Activated effector memory CD4-positive, alpha-beta T cell treated with Interleukin-2 at 50 U/mL for 16 hours (primary cell): ENCODE measurements around the gene GK.
"Not testable (repeated sequence)": the region's sequence is repeated elsewhere in the genome, so short reads cannot be mapped to it uniquely, and the experiment has no call there.

Experiments
- DNase-seq: peaks from one replicate; pipeline ENCODE4 v3.0.0-alpha.2; 2020

The GK gene

GRCh38 chrX:30653415-30654131 lies at the start of gene GK:
GK (plus strand) TSS chrX:30653423; CDS start chrX:30653538, 115 bp downstream.
- peak; percentile 5 for DNase-seq

DNA sequence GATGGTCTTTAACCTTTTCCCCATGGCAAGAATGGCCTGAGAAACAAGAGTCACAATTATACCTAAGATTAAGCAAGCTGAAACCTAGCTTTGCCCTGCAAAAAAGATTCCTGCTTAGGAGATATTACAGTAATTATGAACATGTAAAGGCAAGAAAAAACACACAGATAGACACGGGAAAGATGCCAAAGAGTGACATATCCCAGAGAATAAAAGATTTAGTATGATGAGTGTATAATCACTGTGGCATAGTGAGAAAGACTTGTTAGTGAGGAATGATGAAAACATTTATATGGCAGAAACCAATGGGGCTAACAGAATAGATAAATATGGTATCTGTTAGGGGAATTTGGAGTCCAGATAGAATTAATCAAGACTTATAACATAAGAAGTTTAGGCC lies 46.1 kb upstream of the GK start:
- no peak for DNase-seq

- no peak for DNase-seq
Measured at GRCh38 chrX:30610026-30610425, 43.2 kb upstream of the GK start.

- no peak for DNase-seq
Measured at GRCh38 chrX:30612250-30612655, 41.0 kb upstream of the GK start.

DNA sequence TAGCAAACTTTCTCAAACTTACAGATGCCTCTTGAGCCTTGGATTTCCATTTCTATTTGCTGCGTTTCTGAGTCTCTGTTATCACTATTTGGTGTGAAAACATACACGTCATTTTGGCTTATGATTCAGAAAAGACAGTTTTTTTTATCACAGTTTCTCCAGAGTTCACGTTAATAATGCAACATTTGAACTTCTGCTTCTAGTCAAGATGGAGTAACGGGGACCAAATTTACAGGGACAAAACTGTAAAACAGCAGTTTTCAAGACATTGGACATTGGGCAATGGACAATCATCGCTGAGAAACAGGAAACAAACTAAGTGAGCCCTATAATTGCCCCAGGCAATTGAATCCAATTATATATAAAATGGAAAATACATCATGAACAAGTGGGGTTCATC lies 39.5 kb upstream of the GK start:
- DNase-seq = no peak

DNA sequence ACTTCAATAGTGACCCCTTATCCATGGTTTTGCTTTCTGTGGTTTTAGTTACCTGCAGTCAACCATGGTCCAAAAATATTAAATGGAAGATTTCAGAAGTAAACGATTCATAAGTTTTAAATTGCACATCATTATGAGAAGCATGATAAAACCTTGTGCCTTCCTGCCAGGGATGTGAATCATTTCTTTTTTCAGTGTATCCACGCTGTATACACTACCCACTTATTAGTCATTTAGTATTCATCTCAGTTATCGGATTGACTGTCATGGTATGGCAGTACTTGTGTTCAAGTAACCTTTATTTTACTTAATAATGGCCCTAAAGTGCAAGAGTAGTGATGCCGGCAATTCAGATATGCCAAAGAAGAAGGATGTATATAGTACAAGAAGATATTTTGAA lies 38.0 kb upstream of the GK start:
- no peak for DNase-seq

DNA sequence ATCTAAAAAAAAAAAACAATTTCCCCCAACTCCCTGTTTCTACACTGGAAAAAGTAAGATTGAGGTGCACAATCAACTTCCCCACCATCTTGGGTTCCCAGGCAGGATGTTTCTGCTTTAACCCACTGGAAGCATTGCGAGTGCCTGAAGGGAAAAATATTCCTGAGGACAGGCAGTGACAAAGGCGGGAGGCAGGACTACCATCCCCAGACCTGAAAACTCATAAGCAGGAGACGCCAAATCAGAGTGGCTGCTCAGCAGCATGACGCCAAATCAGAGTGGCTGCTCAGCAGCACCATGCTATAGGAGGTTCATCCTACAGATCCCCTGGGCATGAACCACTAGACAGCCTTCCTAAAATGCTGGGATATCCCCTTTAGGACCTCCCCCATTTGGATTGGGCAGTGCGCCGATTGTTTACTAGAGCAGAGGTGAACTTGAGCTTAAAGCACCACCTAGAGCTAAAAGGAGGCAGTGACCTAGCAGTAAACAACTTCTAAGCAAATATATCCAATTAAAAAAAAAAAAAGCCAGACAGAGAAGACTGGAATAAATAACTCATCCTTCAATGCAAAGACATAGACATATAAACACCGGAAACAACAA lies 35.0 kb upstream of the GK start:
- no peak for DNase-seq

DNA sequence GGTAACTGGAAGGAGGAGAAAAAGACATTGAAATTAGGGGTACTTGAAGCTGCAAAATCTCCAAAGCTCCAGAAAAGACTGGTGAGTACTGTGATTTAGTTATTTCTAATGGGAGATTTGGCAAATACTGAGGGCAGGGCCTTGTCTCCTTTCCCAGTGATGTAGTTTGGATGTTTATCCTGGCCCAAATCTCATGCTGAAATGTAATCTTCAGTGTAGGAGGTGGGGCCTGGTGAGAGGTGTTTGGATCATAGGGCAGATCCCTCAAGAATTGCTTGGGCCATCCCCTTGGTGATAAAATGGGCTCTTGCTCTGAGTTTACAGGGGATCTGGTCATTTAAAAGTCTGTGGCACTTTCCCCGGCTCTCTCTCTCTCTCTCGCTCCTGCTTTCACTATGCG lies 33.1 kb upstream of the GK start:
- no peak for DNase-seq

DNA sequence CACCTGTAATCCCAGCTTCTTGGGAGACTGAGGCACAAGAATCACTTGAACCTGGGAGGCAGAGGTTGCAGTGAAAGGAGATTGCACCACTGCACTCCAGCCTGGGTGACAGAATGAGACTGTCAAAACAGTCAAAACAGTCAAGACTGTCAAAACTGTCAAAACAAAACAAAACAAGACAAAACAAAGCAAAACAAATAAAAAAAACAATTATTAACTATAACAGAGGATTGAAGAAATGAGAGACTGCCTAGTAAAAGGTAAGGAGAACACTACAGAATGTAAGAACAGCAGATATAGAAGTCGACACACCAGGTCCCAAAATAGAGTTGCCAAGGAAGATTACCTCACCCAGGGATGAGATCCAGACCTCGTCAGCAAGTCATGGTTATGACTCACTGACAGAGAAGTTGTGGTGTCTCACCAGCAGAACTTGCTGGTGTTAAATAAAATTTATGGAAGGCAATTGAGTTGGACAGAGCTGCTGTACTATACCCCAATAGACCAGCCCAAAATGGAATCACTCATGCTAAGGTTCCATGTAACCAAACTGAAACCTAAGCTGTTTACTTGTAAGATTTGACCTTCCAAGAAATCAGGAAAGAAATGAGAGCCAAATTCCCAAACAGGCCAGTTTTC lies 32.1 kb upstream of the GK start:
- no peak for DNase-seq

DNA sequence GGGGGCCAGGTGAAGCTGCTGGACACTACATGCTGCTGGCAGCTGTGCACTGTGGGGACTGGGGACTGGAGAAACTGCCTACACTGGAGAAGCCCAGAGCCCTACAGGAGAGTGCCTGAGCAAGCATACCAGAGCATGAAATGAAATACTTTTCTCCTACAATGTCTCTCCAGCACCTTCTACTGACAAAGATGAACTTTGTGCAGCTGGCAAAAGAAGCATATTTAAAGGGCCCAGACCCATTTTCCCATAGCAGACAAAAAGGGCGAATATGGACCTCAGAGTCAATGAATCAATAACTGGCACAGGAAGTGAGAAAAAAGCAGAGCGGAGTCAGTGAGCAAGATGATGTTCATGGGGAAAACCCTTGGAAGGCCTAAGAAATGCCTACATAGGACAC lies 30.9 kb upstream of the GK start:
- no peak for DNase-seq

- DNase-seq = no peak
Measured at GRCh38 chrX:30626402-30626801, 26.8 kb upstream of the GK start.

- no peak for DNase-seq
Measured at GRCh38 chrX:30627818-30628652, 25.2 kb upstream of the GK start.

DNA sequence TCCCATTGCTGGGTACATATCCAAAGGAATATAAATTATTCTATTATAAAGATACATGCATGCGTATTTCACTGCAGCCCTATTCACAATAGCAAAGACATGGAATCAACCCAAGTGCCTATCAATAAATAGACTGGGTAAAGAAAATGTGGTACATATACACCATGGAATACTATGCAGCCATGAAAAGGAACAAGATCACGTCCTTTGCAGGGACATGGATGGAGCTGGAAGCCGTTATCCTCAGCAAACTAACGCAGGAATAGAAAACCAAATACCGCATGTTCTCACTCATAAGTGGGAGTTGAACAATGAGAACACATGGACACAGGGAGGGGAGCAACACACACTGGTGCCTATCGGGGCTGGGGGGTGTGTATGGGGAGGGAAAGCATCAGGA lies 19.2 kb upstream of the GK start:
- DNase-seq = not testable (repeated sequence)

DNA sequence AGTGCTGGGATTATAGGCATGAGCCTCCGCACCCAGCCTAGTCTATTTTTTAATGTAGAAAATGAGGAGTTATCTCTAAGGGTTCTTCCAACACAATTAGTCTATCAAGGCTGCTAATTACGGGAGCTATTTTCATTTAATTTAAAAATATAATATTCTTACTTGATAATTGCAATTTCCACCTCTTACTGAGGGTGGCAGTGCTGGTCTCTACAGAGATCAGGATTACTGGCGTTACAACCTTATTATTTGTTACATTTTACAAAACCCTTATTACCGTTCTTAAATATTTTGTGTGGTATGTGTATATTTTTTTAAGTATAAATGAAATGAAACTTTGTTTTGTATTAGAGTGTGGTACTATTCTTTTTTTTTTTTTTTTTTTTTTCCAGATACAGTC lies 17.6 kb upstream of the GK start:
- no peak for DNase-seq

- no peak for DNase-seq
Measured at GRCh38 chrX:30637874-30638815, 15.1 kb upstream of the GK start.

DNA sequence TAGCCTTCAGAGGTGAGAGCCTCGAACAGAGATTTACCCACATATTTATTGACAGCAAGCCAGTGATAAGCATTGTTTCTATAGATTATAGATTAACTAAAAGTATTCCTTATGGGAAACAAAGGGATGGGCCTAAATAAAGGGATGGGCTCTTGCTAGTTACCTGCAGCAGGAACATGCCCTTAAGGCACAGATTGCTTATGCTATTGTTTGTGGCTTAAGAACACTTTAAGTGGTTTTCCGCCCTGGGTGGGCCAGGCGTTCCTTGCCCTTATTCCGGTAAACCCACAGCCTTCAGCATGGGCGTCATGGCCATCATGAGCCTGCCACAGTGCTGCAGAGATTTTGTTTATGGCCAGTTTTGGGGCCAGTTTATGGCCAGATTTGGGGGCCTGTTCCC lies 13.5 kb upstream of the GK start:
- DNase-seq = not testable (repeated sequence)

DNA sequence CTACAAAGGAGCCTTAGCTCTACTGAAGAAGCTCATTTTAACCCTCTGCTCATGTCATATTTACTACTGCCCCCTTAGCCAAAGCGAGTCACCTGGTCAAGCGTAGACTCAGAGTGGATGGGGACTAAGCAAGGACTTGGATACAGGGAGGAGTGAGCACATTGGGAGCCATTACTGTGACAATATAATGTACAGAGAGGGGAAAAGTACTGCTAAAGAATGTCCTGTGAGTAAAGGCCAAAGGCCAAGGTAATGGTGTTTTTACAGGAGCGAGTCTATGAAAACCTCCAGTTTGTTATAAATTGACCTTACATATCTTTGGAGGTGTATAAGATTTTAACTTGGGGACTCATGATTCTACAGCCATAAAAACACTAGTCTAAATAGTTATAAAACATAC lies 10.6 kb upstream of the GK start:
- DNase-seq = no peak

GRCh38 chrX:30643313-30643821 lies 9.9 kb upstream of the GK start:
- no peak for DNase-seq

DNA sequence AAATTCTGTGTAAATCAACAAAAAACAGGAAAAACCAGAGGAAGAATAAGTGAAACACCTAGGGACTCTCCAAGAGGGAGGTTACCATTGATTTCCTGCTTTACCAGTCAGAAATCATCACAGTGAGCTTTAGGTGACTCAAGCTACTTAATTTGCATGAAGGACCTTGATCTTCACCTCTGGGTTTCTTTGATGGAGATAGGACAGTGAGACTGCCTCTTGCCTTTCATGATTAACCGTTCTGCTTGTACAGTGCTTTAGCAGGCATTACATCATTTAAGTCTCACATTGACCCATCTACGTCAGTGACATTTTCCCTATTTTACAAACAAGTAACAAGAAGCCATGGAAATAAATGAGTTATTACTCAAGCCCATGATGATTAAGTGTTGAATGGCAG lies 3.4 kb upstream of the GK start:
- no peak for DNase-seq

DNA sequence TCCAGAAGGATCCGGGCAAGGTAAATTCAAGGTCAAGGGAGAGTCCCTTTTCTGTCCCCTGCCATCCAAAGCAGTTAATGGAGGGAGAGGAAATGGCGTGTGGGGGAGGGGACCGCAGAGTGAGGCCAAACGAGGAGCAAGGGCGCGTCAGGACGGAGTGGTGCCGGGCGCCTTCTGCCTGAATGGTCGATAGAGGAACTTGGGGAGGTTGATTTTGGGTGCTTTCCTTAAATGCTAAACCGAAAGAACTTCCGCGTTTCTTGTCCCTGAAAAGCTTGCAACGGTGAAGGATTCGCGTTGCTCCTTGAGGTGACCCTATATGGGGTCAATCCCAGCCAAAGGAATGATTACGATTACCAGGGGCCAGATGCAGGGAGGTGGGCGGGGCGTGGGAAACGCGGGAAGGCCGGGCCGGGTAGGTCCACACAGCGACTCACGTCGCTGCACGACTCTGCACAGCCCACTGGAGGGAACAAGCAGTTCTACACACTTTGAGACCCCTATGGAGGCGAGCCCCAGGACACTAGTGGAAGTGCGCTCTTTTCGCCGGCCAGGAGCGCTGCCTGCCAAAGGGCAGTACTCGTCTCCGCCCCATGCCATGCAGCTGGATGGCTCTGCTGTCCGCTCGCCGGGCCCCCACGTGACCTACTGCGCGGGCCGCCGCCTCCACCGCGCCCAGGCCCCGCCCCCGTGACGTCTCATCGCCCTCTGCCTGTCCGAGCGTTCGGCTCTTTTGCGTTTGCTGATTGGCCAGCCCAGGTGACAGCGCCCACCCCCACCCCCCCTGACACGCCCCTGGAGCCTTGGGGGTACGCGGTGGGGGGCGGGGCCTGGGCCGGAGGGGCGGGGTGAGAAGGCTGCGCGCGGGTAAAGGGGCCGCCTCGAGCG lies 452 bp upstream of the GK start:
- DNase-seq = peak; percentile 82

DNA sequence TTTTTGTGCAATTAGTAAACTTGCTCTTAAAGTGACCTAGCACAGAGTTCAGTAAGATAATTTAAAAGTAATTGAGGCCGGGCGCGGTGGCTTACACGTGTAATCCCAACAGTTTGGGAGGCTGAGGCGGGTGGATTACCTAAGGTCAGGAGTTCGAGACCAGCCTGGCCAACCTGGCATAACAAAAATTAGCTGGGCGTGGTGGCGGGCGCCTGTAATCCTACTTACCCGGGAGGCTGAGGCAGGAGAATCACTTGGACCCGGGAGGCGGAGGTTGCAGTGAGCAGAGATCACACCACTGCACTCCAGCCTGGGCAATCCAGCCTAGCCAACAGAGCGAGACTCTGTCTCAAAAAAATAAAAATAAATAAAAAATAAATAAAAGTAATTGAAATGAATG lies 1.2 kb downstream of the GK start:
- not testable (repeated sequence) for DNase-seq
